ENCODE data around the gene RGPD5.
"Not testable (repeated sequence)": the region's sequence is repeated elsewhere in the genome, so short reads cannot be mapped to it uniquely, and the experiment has no call there.

Gene RGPD5

GRCh38 chr2:109894141-109894540 is 100.0 kb downstream of the RGPD5 start:
- not testable (repeated sequence) for DNase-seq

- DNase-seq, result not testable (repeated sequence)
These were observed 101.2 kb downstream of the RGPD5 start for GRCh38 chr2:109895090-109895869.

DNA sequence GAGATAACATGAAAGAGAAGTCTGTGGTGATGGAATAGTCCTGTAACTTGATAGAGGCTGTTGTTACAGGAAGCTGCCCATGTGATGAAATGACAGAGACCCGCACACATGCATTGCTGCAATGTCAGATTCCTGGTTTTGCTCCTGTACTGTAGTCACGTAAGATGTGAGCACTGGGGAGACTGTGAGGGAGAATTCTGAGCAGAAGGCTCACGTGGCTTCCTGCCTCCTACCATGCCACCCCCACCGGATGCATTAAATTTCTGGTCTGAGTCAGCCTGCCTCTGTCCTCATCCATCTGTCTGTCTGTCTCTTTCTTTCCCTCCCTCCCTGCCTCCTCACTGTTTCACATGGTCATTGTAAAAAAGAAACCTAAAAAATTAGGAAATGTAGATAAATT is 102.1 kb downstream of the RGPD5 start:
- not testable (repeated sequence) for DNase-seq

DNA sequence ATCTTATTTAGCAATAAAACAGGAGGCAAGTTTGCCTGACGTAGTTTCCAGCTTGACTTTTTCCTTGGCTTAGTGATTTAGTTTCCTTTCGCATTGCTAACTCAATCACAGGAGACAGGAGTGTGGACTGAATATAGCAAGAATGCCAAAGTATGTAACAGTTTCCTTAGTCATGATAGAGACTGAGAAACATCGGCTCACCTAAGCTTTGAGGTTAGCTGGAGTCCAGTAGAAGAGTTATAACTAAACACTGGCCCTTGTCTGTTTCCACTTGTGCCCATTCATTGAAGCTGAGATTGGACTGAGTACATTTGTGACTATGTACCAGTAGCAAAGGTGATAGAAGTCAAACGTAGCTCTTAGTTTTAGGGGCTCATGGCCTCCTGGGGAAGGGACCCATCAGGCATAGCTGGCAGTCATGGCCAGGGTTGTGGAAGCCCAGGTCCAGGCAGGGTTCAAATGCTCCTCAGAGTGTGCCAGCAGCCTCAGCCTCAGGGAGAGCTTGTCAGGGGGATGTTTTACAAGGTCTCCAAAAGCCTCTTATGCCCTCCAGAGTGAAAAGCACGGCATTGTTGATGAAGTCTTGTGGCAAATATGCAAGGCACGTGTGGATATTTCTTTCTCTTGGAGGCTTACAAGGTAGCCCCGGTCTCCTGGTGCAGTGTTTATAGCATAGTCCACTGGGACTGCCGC is 103.8 kb downstream of the RGPD5 start:
- DNase-seq, result not testable (repeated sequence)

GRCh38 chr2:109898462-109899336 is 104.6 kb downstream of the RGPD5 start, which contains the start of gene LIMS3:
Gene LIMS3 (plus strand): TSS chr2:109898688. CDS start chr2:109898729, 41 bp downstream.
- not testable (repeated sequence) for DNase-seq

- not testable (repeated sequence) for DNase-seq
These were observed 111.7 kb downstream of the RGPD5 start for GRCh38 chr2:109905796-109906195.

Measured in GOT3 (cell line).